SK-N-SH (cell line): ENCODE data around the gene CD207.

ENCODE experiments used
- CHD2 ChIP-seq: fragments of 150-350 bp; IDR thresholded peaks from 2 replicates; pipeline ENCODE4 v1.6.1; 2018; ENCODE audit warnings: low read length; ENCODE audit not compliant: partially characterized antibody
- CTCF ChIP-seq: fragments of 200-600 bp; sonication (generic); IDR thresholded peaks from 2 replicates; pipeline ENCODE4 v1.6.1; 2017; ENCODE audit warnings: antibody characterized with exemption, mild to moderate bottlenecking, moderate library complexity
- EP300 ChIP-seq, 2 experiments: IDR thresholded peaks; 2 replicates each; pipeline versions ENCODE4 v1.4.0 to v1.6.1; 2012; ENCODE audit warnings: borderline replicate concordance in 1 of 2, low read depth in 1 of 2, low read length in 1 of 2
- EZH2phosphoT487 ChIP-seq: fragments of 200-600 bp; sonication (generic); IDR thresholded peaks from 2 replicates; pipeline ENCODE4 v1.6.1; 2017; ENCODE audit warnings: low read depth, mixed run types, mild to moderate bottlenecking, antibody characterized with exemption, moderate library complexity, borderline replicate concordance
- RFX5 ChIP-seq: IDR thresholded peaks from 2 replicates; pipeline ENCODE4 v1.6.1; 2012; ENCODE audit warnings: mild to moderate bottlenecking, improper control_type of control experiment, low read length
- TAF1 ChIP-seq: IDR thresholded peaks from 2 replicates; pipeline ENCODE4 v1.6.1; 2012; ENCODE audit warnings: low read depth, mild to moderate bottlenecking, low read length, moderate library complexity, borderline replicate concordance
- TEAD4 ChIP-seq: IDR thresholded peaks from 2 replicates; pipeline ENCODE4 v1.4.0; 2012; ENCODE audit warnings: mild to moderate bottlenecking, borderline replicate concordance; ENCODE audit not compliant: insufficient read depth

GRCh38 chr2:70828115-70828514 is 7.5 kb downstream of the CD207 start:
- no peak for TF ChIP-seq CHD2
- TF ChIP-seq TAF1 = no peak
- TF ChIP-seq EZH2phosphoT487 = no peak
- no peak for TF ChIP-seq CTCF
- TF ChIP-seq TEAD4 = no peak
- no peak for TF ChIP-seq EP300 (IDR thresholded peaks at IDR 0.05; ENCODE audit: borderline replicate concordance in 1 of 2, low read depth in 1 of 2, low read length in 1 of 2)
- no peak for TF ChIP-seq RFX5
